CD4-positive, alpha-beta T cell (primary cell): ENCODE results near the gene TBCD. TPM values are rescaled to one million over a fixed set of nuclear protein-coding genes. Genes with fewer than 3 reads are reported as not detected.
A peak's percentile ranks its signal among the peaks of the same experiment; 100 is the strongest.

Experiments
- ATAC-seq: fragments of 200-7000 bp; cut with Tn5 transposase; one replicate; pipeline ENCODE4 v1.10.0; 2022; ENCODE audit warnings: mild to moderate bottlenecking; ENCODE audit not compliant: poor library complexity
- CTCF ChIA-PET: fragments of 350-600 bp; sonication (Branson Sonifier 250); formaldehyde crosslinking; loops from one replicate; lab custom pipeline; 2021; ENCODE audit warnings: antibody characterized with exemption, inconsistent platforms; lab: Charles Lee
- POLR2A ChIA-PET: fragments of 350-600 bp; sonication (Branson Sonifier 250); formaldehyde crosslinking; loops from one replicate; lab custom pipeline; 2021; ENCODE audit warnings: antibody characterized with exemption, inconsistent platforms; lab: Charles Lee
- DNase-seq, 14 experiments: peaks; one replicate each; pipeline ENCODE4 v3.0.0-alpha.2; 2013 to 2020; ENCODE audit warnings: mixed read lengths in 2 of 14
- H3K27ac ChIP-seq, 2 donors: one replicate each; pipeline versions ENCODE4 v1.5.1 to v1.7.0; 2013; ENCODE audit warnings: low read length in 2 of 2, low read depth in 1 of 2, mild to moderate bottlenecking in 1 of 2
- H3K27me3 ChIP-seq, 2 experiments: 1 replicate in 1 of 2; 2 replicates in 1 of 2; pipeline versions ENCODE4 v1.6.1 to v1.7.0; 2013; ENCODE audit warnings: low read length in 2 of 2, control low read depth in 1 of 2, mild to moderate bottlenecking in 1 of 2, moderate library complexity in 1 of 2; ENCODE audit not compliant: insufficient read depth in 2 of 2, control insufficient read depth in 1 of 2
- H3K36me3 ChIP-seq: one replicate; pipeline ENCODE4 v1.6.1; 2013; ENCODE audit warnings: low read length, control low read depth; ENCODE audit not compliant: insufficient read depth
- H3K4me1 ChIP-seq: one replicate; pipeline ENCODE4 v1.6.1; 2013; ENCODE audit warnings: low read length, control low read depth; ENCODE audit not compliant: insufficient read depth
- H3K4me3 ChIP-seq: one replicate; pipeline ENCODE4 v1.5.1; 2013; ENCODE audit warnings: mild to moderate bottlenecking, low read length, moderate library complexity
- H3K9me3 ChIP-seq, 2 experiments: 1 replicate in 1 of 2; 2 replicates in 1 of 2; pipeline versions ENCODE4 v1.6.1 to v1.7.0; 2013; ENCODE audit warnings: low read length in 2 of 2, mild to moderate bottlenecking in 2 of 2, control low read depth in 1 of 2, moderate library complexity in 1 of 2; ENCODE audit not compliant: control insufficient read depth in 1 of 2, insufficient read depth in 1 of 2
- H3K27ac Mint-ChIP-seq: one replicate; pipeline ENCODE4 v1.8.0; 2020; ENCODE audit warnings: mixed read lengths
- H3K27me3 Mint-ChIP-seq: one replicate; pipeline ENCODE4 v1.8.0; 2021; ENCODE audit warnings: mixed read lengths
- H3K36me3 Mint-ChIP-seq: one replicate; pipeline ENCODE4 v1.8.0; 2021; ENCODE audit warnings: low read depth, mixed read lengths
- H3K4me1 Mint-ChIP-seq: one replicate; pipeline ENCODE4 v1.8.0; 2021; ENCODE audit warnings: low read depth, mixed read lengths
- H3K4me3 Mint-ChIP-seq: one replicate; pipeline ENCODE4 v1.8.0; 2020; ENCODE audit warnings: mild to moderate bottlenecking, mixed read lengths
- H3K9me3 Mint-ChIP-seq: one replicate; pipeline ENCODE4 v1.8.0; 2020; ENCODE audit warnings: mixed read lengths
- intact Hi-C, 2 experiments: fragments of 100-400 bp; cut with DNase I in 1 of 2; cut with micrococcal nuclease in 1 of 2; formaldehyde crosslinking; loops; one replicate each; pipeline versions ENCODE4 v1.15.1 to v1.9.0; 2023 to 2025; cut with DNase I, micrococcal nuclease
- total RNA-seq, 174 experiments: library from RNA in 2 of 174; stranded (reverse) in 2 of 174; gene quantifications; one replicate each; pipeline ENCODE4 v1.2.3 and lab custom pipeline; 2021 to 2026
- TF ChIP-seq, protein P1 (sequence below): fragments of 200-600 bp; IDR thresholded peaks from one replicate; pipeline ENCODE4 v1.8.0; 2022; ENCODE audit warnings: antibody characterized with exemption, mild to moderate bottlenecking

TBCD gene
- total RNA-seq, 2 experiments from 2014 or later = 74.6 to 80.3 TPM

DNA sequence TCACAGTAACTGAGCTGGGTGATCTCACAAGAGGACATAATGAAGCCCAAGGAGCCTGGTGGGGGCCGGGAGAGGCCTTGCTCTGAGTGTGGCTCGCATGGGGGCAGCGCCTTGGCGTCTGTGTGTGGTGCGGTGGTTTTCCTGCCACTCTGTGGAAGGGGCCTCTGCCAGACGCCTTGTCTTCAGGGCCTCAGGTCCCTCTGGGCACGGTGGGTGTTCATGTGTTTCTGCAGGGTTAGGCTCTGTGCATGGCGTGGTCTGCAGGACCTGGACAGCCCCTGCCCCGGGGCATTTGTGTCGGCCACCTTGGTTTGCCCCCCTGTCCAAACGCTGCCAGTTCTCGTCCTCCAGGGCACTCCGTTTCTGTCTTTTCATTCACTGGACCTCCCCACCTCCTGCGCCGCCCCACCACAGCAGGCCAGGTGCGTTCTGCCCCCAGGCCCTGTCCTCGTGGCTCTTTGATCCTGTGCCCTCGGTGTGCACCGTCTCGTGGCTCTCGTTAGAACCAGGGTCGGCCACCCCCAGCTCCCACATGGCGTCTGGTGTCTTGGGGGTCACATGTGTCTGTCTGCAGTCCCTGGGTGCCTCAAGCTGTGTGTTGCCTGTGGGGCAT lies 131.7 kb downstream of the TBCD start:
- no peak for ATAC-seq
- Mint-ChIP-seq H3K4me1 (peaks cover 80% of the 10 kb centered on the region), H3K9me3 (no peaks in the 10 kb centered on the region), H3K27ac (peak overlapping the region; percentile 99), H3K36me3 (peaks cover 27% of the 10 kb centered on the region), H3K4me3 (peak overlapping the region; percentile 86), H3K27me3 (no peaks in the 10 kb centered on the region)
- H3K27ac ChIP-seq = peak overlapping the region; percentile 46 to 49
- H3K36me3 ChIP-seq = peaks cover 6% of the 10 kb centered on the region
- ChIA-PET POLR2A (interaction anchor here (0.5 to 4.6 kb wide), 5 partner anchors 10 to 168 kb away, joined by 3 to 41 read pairs (median 7); no protein-coding TSS in a partner anchor), CTCF (interaction anchor here (1.2 to 4.5 kb wide), 4 partner anchors 9 to 102 kb away, joined by 3 to 27 read pairs (median 6); no protein-coding TSS in a partner anchor)
- no peaks in the 10 kb centered on the region for H3K27me3 ChIP-seq
- H3K9me3 ChIP-seq = no peaks in the 10 kb centered on the region
- intact Hi-C loops = no loop called here
- H3K4me3 ChIP-seq = peak overlapping the region; percentile 35
- DNase-seq = peak in 3 of 14 experiments; percentile 11 to 35 (median 17)
- TF ChIP-seq, protein P1, sequence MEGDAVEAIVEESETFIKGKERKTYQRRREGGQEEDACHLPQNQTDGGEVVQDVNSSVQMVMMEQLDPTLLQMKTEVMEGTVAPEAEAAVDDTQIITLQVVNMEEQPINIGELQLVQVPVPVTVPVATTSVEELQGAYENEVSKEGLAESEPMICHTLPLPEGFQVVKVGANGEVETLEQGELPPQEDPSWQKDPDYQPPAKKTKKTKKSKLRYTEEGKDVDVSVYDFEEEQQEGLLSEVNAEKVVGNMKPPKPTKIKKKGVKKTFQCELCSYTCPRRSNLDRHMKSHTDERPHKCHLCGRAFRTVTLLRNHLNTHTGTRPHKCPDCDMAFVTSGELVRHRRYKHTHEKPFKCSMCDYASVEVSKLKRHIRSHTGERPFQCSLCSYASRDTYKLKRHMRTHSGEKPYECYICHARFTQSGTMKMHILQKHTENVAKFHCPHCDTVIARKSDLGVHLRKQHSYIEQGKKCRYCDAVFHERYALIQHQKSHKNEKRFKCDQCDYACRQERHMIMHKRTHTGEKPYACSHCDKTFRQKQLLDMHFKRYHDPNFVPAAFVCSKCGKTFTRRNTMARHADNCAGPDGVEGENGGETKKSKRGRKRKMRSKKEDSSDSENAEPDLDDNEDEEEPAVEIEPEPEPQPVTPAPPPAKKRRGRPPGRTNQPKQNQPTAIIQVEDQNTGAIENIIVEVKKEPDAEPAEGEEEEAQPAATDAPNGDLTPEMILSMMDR = no peak
- peaks cover 73% of the 10 kb centered on the region for H3K4me1 ChIP-seq

DNA sequence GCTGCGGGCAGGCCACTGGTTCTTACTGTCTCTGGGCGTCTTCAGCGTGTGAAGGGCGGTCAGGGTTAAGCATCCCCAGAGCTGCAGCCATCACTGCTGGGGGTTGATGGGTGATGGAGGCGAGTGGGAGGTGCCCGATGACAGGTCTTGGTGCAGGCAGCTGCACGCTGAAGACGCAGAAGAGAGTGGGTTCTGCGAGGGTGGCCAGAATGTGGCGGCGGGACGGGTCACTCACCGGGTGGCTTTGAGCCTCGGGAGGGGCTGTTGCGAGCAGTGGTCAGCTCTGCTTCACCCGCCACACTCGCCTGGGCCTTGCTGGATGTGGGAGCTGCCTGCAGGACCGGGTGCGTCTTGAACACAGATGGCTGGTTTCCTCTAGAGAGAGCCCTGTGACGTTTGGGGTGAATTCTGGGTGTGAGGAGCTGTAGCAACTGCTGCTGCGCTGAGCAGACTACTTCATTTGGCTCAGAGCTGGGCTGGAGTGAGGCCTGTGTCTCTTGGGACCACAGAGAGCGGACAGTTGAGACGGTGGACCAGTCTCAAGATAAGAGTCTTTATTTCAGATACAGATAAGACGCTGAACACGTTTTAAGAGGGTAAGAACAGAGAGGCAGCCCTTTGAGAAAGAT lies 132.6 kb downstream of the TBCD start:
- ChIA-PET POLR2A (interaction anchor here (1.3 to 4.6 kb wide), 5 partner anchors 9 to 167 kb away, joined by 4 to 41 read pairs (median 7); no protein-coding TSS in a partner anchor), CTCF (interaction anchor here (4.5 kb wide), 1 partner anchor 21 kb away, joined by 27 read pairs; no protein-coding TSS in a partner anchor)
- Histone ChIP-seq H3K9me3 (no peaks in the 10 kb centered on the region), H3K4me1 (peaks cover 73% of the 10 kb centered on the region), H3K4me3 (no peak overlapping the region), H3K36me3 (peaks cover 6% of the 10 kb centered on the region), H3K27ac (peak overlapping the region; percentile 49 to 61), H3K27me3 (no peaks in the 10 kb centered on the region)
- peak; percentile 19 for ATAC-seq
- peak overlapping the region; percentile 99 for H3K27ac Mint-ChIP-seq
- TF ChIP-seq, protein P1 = no peak
- DNase-seq = peak in 5 of 14 experiments; percentile 21 to 53 (median 41)
- H3K36me3 Mint-ChIP-seq = peaks cover 20% of the 10 kb centered on the region
- H3K4me1 Mint-ChIP-seq = peaks cover 75% of the 10 kb centered on the region
- H3K4me3 Mint-ChIP-seq = peak overlapping the region; percentile 77
- intact Hi-C loops = no loop called here
- H3K9me3 Mint-ChIP-seq = no peaks in the 10 kb centered on the region
- H3K27me3 Mint-ChIP-seq = no peaks in the 10 kb centered on the region

DNA sequence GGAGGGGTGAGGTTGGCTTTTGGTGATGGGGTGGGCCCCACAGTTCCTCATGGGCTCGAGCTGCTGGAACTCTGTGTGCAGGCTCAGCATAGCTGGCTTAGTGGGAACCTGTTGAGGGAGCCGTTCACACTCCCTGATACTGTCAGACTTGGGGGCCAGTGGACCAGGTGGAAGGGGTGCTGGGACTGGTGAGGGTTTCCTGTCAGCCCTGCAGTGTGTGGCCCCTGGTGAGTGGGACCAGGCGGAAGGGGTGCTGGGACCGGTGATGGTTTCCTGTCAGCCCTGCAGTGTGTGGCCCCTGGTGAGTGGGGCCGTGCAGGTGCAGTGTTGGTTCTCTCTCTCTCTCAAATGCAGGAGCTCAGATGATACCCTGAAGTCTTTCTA lies 133.1 kb downstream of the TBCD start:
- peak in 9 of 14 experiments; percentile 26 to 66 (median 47) for DNase-seq
- ChIA-PET CTCF (interaction anchor here (1.4 to 4.5 kb wide), 2 partner anchors 9 to 21 kb away, joined by 3 to 27 read pairs; no protein-coding TSS in a partner anchor), POLR2A (interaction anchor here (0.7 to 4.6 kb wide), 7 partner anchors 9 to 163 kb away, joined by 3 to 41 read pairs (median 5); no protein-coding TSS in a partner anchor)
- H3K4me3 ChIP-seq = no peak overlapping the region
- intact Hi-C loops = no loop called here
- Mint-ChIP-seq H3K27ac (peak overlapping the region; percentile 99), H3K4me3 (peak overlapping the region; percentile 77), H3K36me3 (peaks cover 24% of the 10 kb centered on the region), H3K9me3 (no peaks in the 10 kb centered on the region), H3K27me3 (no peaks in the 10 kb centered on the region), H3K4me1 (peaks cover 71% of the 10 kb centered on the region)
- peaks cover 11% of the 10 kb centered on the region for H3K36me3 ChIP-seq
- TF ChIP-seq, protein P1 = no peak
- ATAC-seq = peak; percentile 8
- peaks cover 72% of the 10 kb centered on the region for H3K4me1 ChIP-seq
- peak overlapping the region; percentile 49 to 61 for H3K27ac ChIP-seq
- H3K27me3 ChIP-seq = no peaks in the 10 kb centered on the region
- no peaks in the 10 kb centered on the region for H3K9me3 ChIP-seq
